ENCODE measurements around the gene TAC3.
"Not testable (repeated sequence)": the region's sequence is repeated elsewhere in the genome, so short reads cannot be mapped to it uniquely, and the experiment has no call there.

Gene TAC3

GRCh38 chr12:57016348-57016747, at the start of gene TAC3:
Gene TAC3 (minus strand): TSS chr12:57016529. CDS start chr12:57015797, 732 bp downstream.
- no peak for DNase-seq (ENCODE audit: low spot score)

GRCh38 chr12:57063991-57064685, 47.8 kb upstream of the TAC3 start:
- DNase-seq (ENCODE audit: low spot score): no peak

- no peak for DNase-seq (ENCODE audit: low spot score)
Measured at GRCh38 chr12:57058454-57058853, 42.1 kb upstream of the TAC3 start.

DNA sequence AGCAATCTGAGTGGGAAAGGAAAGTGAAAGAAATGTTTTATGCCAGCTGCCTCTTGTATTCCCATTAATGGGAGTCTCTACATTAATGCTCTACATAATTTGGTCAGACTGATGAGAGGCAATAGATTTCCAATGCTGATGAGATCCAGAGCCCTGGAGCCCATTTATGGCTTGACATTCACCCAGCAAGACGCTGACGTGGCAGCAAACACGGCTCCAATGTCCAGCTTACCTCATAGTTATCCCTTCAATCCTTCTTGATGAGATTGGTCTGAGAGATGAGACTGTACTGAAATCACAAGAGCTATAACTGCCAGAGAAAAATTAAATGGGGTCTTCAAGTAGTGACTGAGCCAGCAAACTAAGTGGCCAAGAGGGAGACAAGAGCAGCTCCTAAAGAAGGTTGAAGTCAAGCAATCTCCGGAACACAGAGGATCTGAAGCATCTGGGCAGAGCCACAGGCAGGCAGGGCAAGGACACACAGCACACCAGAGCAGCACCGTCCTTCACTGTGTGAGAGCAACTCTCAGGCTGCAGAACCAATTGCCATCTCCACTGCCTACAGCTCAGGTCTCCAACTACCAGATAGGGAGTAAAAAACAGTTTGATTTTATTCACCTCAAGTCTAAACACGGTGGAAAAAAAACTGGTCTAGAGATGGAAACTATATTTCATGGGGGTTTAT, 40.9 kb upstream of the TAC3 start:
- no peak for DNase-seq (ENCODE audit: low spot score)

GRCh38 chr12:57055824-57056223, 39.5 kb upstream of the TAC3 start:
- no peak for DNase-seq (ENCODE audit: low spot score)

GRCh38 chr12:57053901-57054300, 37.6 kb upstream of the TAC3 start:
- not testable (repeated sequence) for DNase-seq (ENCODE audit: low spot score)

GRCh38 chr12:57053146-57053545, 36.8 kb upstream of the TAC3 start:
- DNase-seq (ENCODE audit: low spot score): not testable (repeated sequence)

DNA sequence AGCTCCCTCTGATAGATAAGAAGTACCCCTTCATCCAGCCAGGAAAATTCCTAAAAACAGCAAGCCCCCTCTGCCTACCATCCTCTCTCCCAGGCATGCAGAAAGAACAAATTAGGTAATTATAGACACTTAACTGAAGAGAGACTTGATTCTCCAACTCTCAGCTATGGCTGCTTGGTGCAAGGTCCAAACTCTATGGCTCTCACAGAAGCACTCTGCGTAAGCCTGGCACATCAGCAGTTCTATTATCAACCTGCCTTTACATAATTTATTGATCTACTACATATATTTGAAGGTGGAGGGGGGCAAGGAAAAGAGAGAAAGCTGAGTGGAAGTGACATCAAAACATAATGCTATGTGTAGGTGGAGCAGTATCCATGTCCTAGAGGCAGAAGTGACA, 34.7 kb upstream of the TAC3 start:
- DNase-seq (ENCODE audit: low spot score): no peak

GRCh38 chr12:57049890-57050289, 33.6 kb upstream of the TAC3 start, which contains the start of gene MYO1A:
Gene MYO1A (minus strand): TSS chr12:57050129. CDS start chr12:57048323, 1,806 bp downstream.
- peak; percentile 51 for DNase-seq (ENCODE audit: low spot score)

DNA sequence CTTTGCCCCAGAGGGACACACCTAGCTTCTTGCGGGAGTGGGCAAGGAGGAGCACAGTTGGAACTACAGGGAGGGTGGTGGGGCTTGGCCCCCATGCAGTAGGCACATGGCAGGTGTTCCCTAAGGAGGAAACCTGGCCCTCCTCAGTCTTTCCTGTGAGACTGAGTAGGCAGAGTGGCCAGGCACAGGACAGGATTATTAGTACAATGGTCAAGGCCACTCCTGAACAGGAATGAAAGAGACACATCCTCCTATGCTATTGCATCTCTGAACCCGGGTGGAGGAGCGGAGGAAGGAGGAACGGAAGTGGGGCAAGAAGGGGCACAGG, 32.8 kb upstream of the TAC3 start:
- no peak for DNase-seq (ENCODE audit: low spot score)

GRCh38 chr12:57048423-57049118, 32.2 kb upstream of the TAC3 start:
- DNase-seq (ENCODE audit: low spot score): no peak

DNA sequence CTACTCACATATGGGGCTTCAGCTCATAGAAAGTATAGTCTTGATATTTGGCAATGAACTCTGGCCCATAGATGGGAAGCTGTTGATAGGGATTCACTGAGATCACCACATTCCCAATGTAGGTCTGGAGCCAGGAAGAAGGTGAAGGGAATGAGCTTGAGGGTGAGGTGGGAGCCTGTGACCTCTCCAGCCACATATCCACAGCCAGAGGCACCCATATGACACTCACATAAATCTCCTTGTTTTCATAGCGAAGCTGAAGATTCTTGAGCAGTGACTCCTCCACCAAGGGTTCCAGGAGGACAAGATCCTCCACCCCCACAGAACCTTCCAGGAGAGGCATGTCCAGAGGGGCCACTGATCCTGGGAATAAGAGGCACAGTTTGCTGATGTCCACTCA, 31.7 kb upstream of the TAC3 start:
- peak; percentile 29 for DNase-seq (ENCODE audit: low spot score)

- DNase-seq (ENCODE audit: low spot score): no peak
Measured at GRCh38 chr12:57046947-57047890, 30.9 kb upstream of the TAC3 start.

DNA sequence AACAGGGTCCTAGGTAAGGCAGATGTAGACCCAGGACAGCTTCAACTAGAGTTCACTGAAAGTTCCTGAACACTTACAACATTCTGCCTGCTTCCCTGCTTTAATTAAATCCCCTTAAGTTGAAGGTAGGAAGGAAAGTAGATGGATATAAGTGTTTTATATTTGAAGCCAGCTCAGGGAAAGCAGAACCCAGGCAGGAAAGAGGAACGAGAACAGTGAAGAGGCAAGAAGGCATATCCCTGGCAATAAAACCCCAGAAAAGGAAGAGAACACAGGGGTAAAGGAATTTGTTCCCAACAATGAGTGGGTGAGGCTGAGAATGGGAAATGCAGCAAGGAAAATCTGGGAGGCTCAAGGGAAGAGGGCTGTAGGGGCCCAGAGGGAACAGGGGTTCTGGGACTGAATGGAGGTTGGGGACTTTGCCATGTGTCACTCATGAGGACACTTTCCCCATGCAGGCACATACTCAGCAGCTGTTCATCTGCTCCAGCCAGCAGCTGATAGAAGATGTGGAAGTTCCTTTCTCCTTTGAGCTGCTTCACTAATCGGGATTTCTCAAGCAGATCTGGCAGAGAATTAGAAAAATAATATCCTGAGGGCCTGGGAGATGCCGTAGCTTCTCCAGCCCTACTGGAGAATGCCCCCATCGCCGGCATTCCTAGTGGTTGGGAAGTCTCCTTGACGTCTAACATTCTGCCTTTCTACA, 29.9 kb upstream of the TAC3 start:
- DNase-seq (ENCODE audit: low spot score): no peak

DNA sequence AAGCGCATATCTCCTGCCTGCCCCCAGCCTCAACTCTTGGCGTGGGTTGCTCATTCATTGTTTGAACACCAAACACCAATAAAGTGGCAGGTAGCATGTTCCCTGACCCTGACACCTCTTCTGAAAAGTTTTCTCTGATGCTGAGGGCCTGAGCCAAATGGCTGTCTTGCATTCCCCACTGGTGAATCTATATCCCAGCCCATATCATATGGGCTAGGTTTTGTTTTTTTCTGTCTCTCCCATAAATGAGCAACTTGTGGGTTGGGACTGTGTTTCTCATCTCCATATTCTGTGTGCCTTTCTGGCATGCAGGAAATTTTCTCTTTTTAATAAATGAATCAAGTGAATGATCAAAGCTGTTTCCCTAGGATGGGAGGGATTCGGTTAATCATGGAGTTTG, 28.6 kb upstream of the TAC3 start:
- DNase-seq (ENCODE audit: low spot score): no peak

GRCh38 chr12:57044468-57044867, 28.1 kb upstream of the TAC3 start:
- DNase-seq (ENCODE audit: low spot score): no peak

DNA sequence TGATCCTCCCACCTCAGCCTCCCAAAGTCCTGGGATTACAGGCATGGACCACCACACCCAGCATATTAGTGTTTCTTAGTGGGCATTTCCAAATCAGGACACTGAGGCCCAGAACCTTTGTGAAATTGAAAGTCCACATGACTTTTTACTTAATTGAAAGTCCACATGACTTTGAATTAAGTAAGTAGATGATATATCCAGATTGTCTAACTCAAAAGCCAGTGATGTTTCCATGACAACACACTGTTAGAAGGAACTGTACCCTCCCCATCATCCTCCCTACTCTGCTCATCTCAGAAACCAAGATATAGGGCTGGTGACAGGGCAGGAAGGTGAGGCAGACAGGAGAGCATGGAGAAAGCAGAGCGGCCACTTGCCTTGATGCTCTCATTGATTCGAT, 26.4 kb upstream of the TAC3 start:
- DNase-seq (ENCODE audit: low spot score): no peak

DNA sequence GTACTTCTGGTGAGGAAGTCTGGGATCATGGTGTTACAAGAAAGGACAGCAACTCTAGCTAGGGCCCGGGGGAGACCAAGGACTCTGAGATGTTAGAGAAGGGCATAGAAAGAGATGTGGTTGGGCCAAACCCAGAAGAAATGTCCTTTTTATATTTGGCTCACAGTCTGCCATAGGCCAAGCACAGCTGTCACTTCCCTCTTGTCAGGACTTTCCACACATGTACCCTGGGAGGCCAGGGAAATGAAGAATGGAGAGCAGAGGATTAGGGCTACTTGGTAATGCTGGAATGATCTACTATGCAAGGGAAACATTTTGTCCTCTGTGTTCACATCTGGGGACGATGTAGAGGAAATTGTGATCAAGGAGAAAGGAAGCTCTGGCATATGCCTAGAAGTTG, 24.4 kb upstream of the TAC3 start:
- DNase-seq (ENCODE audit: low spot score): no peak

GRCh38 chr12:57040211-57040610, 23.9 kb upstream of the TAC3 start:
- DNase-seq (ENCODE audit: low spot score): no peak

- no peak for DNase-seq (ENCODE audit: low spot score)
Measured at GRCh38 chr12:57039016-57039798, 22.9 kb upstream of the TAC3 start.

DNA sequence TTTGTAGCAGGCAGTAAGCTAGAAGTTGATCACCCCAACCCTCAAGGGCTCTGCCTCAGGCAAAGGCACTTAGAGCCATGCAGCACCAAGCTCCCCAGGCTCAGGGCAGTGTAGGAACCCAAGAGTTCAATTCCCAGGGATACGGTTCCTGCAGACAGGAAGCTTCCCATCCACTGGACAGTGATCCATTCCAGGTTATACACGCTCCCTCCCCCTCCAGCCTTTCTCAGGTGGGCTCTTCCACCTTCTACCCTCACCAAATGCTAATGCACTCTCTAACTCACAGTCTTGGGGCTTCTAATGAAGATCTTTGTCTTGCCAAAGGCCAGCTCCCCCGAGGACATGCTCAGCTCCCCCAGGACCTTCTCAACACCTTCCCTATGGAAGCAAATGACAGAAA, 20.9 kb upstream of the TAC3 start:
- no peak for DNase-seq (ENCODE audit: low spot score)
